Testis (tissue), 3 donors: ENCODE results near the gene CACNG4. TPM values are rescaled to one million over a fixed set of nuclear protein-coding genes. Genes with fewer than 3 reads are reported as not detected.

Source experiments
- DNase-seq: peaks from one replicate; pipeline ENCODE4 v3.0.0-alpha.2; 2019
- H3K27ac ChIP-seq, 2 donors: fragments of 200-600 bp; sonication (generic); one replicate each; pipeline ENCODE4 v1.5.1; 2019
- H3K27me3 ChIP-seq: fragments of 200-600 bp; sonication (generic); one replicate; pipeline ENCODE4 v1.5.1; 2019
- H3K36me3 ChIP-seq: fragments of 200-600 bp; sonication (generic); one replicate; pipeline ENCODE4 v1.5.1; 2017; ENCODE audit warnings: low read depth; ENCODE audit errors: missing control alignments
- H3K4me1 ChIP-seq: fragments of 200-600 bp; sonication (generic); one replicate; pipeline ENCODE4 v1.5.1; 2019
- H3K4me3 ChIP-seq, 2 donors: fragments of 200-600 bp; sonication (generic); one replicate each; pipeline ENCODE4 v1.5.1; 2017 to 2019
- H3K9me3 ChIP-seq: fragments of 200-600 bp; sonication (generic); one replicate; pipeline ENCODE4 v1.5.1; 2017
- POLR2A ChIP-seq: fragments of 450-650 bp; IDR thresholded peaks from one replicate; pipeline ENCODE4 v1.6.1; 2017; ENCODE audit warnings: antibody characterized with exemption, mild to moderate bottlenecking, moderate library complexity
- WGBS, 2 donors: methylation state at CpG; one replicate each; pipeline ENCODE4 v1.1.5; 2018; 5-methylcytosine and 5-hydroxymethylcytosine counted together
- intact Hi-C: fragments of 100-400 bp; cut with DNase I; formaldehyde crosslinking; loops from one replicate; pipeline ENCODE4 v1.15.1; 2023; ENCODE audit warnings: low total_unique reads
- polyA plus RNA-seq: library from polyadenylated mRNA; stranded (reverse); fragments of 350-450 nt; fragmentation: Illumina TruSeq; extraction: RNeasy Lipid Tissue Mini Kit (QIAGEN cat#74804); gene quantifications from one replicate; pipeline ENCODE4 v1.2.3, GENCODE V29; 2014; ENCODE audit warnings: low read depth, low replicate concordance; ENCODE audit not compliant: insufficient read depth
- total RNA-seq, 2 donors: library from RNA; depleted of rRNA; stranded (reverse); fragments of >200 nt; gene quantifications; one replicate each; pipeline ENCODE4 v1.2.3, GENCODE V29; 2016
- TF ChIP-seq, protein P1 (sequence below), 3 experiments: fragments of 450-650 bp in 2 of 3; fragments of 200-600 bp in 1 of 3; sonication (generic) in 1 of 3; IDR thresholded peaks; one replicate each; pipeline ENCODE4 v1.5.1; 2016 to 2019; ENCODE audit warnings: antibody characterized with exemption in 3 of 3, mild to moderate bottlenecking in 2 of 3, moderate library complexity in 1 of 3

CACNG4 gene
- total and polyA plus RNA-seq, 3 donors from 2014 or later: 0.16 to 0.81 (median 0.46) TPM

DNA sequence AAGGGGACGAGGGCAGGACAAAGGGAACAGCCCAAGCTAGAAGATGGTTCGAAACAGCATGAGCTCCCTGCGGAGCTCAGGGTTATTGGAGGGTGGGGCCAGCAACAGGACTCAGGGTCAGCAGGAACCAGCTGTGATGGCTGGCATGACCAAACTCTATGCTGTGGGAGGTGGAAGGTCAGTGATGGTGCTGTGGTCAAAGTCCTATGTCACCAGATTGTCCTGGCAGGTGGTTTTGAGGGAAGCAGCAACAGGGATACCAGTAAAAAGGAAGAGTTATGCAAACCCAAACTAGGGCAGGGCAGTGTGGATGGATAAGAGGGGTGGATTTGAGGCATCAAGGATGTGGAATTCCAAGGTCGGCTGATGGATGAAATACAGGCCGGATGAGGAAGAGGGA lies 32.4 kb downstream of the CACNG4 start:
- WGBS, 2 donors: 87 to 88% methylated on average over 5 of the region's 5 CpGs
- DNase-seq: no peak
- H3K27ac ChIP-seq: no peak overlapping the region
- no peaks in the 10 kb centered on the region for H3K36me3 ChIP-seq
- H3K27me3 ChIP-seq: no peaks in the 10 kb centered on the region
- intact Hi-C loops: no loop called here
- no peak overlapping the region for H3K4me3 ChIP-seq
- H3K4me1 ChIP-seq: no peaks in the 10 kb centered on the region
- TF ChIP-seq, protein P1, sequence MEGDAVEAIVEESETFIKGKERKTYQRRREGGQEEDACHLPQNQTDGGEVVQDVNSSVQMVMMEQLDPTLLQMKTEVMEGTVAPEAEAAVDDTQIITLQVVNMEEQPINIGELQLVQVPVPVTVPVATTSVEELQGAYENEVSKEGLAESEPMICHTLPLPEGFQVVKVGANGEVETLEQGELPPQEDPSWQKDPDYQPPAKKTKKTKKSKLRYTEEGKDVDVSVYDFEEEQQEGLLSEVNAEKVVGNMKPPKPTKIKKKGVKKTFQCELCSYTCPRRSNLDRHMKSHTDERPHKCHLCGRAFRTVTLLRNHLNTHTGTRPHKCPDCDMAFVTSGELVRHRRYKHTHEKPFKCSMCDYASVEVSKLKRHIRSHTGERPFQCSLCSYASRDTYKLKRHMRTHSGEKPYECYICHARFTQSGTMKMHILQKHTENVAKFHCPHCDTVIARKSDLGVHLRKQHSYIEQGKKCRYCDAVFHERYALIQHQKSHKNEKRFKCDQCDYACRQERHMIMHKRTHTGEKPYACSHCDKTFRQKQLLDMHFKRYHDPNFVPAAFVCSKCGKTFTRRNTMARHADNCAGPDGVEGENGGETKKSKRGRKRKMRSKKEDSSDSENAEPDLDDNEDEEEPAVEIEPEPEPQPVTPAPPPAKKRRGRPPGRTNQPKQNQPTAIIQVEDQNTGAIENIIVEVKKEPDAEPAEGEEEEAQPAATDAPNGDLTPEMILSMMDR (IDR thresholded peaks at IDR 0.05): no peak
- no peak for TF ChIP-seq POLR2A
- no peaks in the 10 kb centered on the region for H3K9me3 ChIP-seq

DNA sequence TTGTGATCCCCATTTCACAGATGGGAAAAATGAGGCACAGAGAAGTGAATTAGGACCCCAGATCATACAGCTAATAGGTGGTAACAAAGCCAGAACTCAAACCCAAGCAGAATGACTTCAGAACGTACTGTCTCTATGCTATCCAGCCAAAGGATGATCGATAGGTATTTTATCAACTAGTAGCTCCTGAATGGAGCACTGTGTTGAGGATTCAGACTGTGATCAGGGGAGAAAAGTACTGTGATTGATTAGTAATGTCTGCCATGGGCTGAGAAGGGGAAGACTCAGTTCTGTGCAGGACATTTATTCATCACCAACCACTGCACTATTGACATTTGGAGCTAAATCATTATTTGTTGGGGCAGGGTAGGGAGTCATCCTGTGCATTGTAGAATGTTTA lies 38.7 kb downstream of the CACNG4 start:
- WGBS, 2 donors: 85 to 94% methylated on average over 2 of the region's 2 CpGs
- TF ChIP-seq POLR2A: no peak
- TF ChIP-seq, protein P1 (IDR thresholded peaks at IDR 0.05): no peak
- no peak for DNase-seq
- Histone ChIP-seq H3K36me3 (no peaks in the 10 kb centered on the region), H3K4me1 (no peaks in the 10 kb centered on the region), H3K4me3 (no peak overlapping the region), H3K27me3 (no peaks in the 10 kb centered on the region), H3K27ac (no peak overlapping the region), H3K9me3 (no peaks in the 10 kb centered on the region)
- intact Hi-C loops: no loop called here

DNA sequence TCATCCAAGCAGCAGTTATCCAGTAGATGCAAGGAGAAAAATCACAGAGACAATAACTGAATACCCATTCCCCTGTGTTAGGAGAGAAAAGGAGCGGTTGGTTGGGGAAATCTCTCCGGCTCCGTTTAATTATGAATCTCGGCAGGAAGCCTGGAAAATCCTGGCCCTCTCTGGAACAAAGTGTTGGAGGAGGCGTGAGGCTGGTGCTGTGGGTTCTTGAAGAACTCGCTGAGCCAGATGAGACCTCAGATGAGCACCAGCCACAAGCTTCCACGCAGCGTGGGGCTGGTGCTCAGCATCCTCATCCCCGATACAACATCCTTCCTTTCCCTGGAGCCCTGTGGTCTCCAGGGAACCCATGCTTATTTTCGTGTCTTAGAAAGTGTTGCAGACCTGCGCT lies 39.7 kb downstream of the CACNG4 start:
- H3K4me3 ChIP-seq: no peak overlapping the region
- H3K4me1 ChIP-seq: no peaks in the 10 kb centered on the region
- no peak for DNase-seq
- intact Hi-C loops: no loop called here
- H3K27ac ChIP-seq: no peak overlapping the region
- WGBS, 2 donors: 78 to 85% methylated on average over 11 of the region's 11 CpGs
- no peaks in the 10 kb centered on the region for H3K9me3 ChIP-seq
- TF ChIP-seq, protein P1 (IDR thresholded peaks at IDR 0.05): no peak
- TF ChIP-seq POLR2A: no peak
- no peaks in the 10 kb centered on the region for H3K27me3 ChIP-seq
- H3K36me3 ChIP-seq: no peaks in the 10 kb centered on the region

DNA sequence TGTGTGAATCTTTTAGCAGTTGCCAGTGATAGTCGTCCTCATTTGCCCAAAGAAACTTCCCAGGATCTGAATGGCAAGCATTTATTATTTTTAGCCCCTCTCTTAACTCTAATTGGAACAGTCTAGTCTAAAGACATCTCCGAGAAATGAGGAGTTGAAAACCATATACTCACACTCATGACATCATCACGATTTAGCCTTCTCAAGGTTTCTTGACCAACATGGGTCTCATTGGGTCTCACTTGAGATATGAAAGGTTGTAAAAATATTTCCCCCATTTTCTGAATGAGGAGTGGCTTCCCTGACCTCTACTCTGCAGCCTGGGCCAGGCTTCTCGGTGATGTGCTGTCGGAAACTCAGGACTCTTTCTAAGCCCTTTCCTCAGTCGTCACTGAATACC lies 42.8 kb downstream of the CACNG4 start:
- H3K36me3 ChIP-seq: no peaks in the 10 kb centered on the region
- no peak overlapping the region for H3K4me3 ChIP-seq
- H3K27ac ChIP-seq: no peak overlapping the region
- TF ChIP-seq, protein P1 (IDR thresholded peaks at IDR 0.05): no peak
- no peak for TF ChIP-seq POLR2A
- H3K4me1 ChIP-seq: no peaks in the 10 kb centered on the region
- no peaks in the 10 kb centered on the region for H3K9me3 ChIP-seq
- H3K27me3 ChIP-seq: no peaks in the 10 kb centered on the region
- DNase-seq: no peak
- intact Hi-C loops: no loop called here
- 89 to 91% methylated on average over 6 of the region's 6 CpGs for WGBS, 2 donors

DNA sequence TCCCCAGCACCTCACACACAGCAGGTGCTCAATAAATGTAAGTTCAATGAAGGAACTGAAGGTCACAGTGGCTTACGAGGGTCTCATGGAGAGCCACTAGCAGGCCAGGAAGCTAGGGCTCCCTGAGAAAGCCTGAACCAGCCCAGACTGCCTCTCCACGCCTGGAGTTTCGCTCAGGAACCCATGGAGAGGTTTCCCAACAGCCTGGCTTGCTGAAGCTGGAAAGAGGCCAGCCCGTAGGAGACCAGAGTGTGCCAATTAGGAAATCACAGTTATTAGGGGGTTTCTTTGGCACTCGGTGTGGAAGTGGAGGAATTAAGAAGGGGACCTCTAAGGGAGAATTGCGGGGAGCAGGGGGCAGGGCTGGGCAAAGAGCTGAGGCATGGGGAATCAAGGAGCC lies 43.6 kb downstream of the CACNG4 start:
- intact Hi-C loops: no loop called here
- Histone ChIP-seq H3K4me1 (no peaks in the 10 kb centered on the region), H3K27me3 (no peaks in the 10 kb centered on the region), H3K4me3 (no peak overlapping the region), H3K36me3 (no peaks in the 10 kb centered on the region), H3K27ac (no peak overlapping the region), H3K9me3 (no peaks in the 10 kb centered on the region)
- DNase-seq: no peak
- 87 to 92% methylated on average over 6 of the region's 6 CpGs for WGBS, 2 donors
- TF ChIP-seq, protein P1 (IDR thresholded peaks at IDR 0.05): no peak
- no peak for TF ChIP-seq POLR2A
